A549 treated with AZD9567 at 1 μM for 4 hours (cell line): ENCODE data around the gene ZFYVE9. TPM values are rescaled to one million over a fixed set of nuclear protein-coding genes. Genes with fewer than 3 reads are reported as not detected.

Experiments
- total RNA-seq: library from RNA; stranded (reverse); fragments of 200-300 nt; extraction: Qiagen RNA extraction; gene quantifications from 5 replicates; pipeline ENCODE4 v1.2.3, GENCODE V29; 2022; ENCODE audit not compliant: insufficient read depth

The ZFYVE9 gene, protein sequence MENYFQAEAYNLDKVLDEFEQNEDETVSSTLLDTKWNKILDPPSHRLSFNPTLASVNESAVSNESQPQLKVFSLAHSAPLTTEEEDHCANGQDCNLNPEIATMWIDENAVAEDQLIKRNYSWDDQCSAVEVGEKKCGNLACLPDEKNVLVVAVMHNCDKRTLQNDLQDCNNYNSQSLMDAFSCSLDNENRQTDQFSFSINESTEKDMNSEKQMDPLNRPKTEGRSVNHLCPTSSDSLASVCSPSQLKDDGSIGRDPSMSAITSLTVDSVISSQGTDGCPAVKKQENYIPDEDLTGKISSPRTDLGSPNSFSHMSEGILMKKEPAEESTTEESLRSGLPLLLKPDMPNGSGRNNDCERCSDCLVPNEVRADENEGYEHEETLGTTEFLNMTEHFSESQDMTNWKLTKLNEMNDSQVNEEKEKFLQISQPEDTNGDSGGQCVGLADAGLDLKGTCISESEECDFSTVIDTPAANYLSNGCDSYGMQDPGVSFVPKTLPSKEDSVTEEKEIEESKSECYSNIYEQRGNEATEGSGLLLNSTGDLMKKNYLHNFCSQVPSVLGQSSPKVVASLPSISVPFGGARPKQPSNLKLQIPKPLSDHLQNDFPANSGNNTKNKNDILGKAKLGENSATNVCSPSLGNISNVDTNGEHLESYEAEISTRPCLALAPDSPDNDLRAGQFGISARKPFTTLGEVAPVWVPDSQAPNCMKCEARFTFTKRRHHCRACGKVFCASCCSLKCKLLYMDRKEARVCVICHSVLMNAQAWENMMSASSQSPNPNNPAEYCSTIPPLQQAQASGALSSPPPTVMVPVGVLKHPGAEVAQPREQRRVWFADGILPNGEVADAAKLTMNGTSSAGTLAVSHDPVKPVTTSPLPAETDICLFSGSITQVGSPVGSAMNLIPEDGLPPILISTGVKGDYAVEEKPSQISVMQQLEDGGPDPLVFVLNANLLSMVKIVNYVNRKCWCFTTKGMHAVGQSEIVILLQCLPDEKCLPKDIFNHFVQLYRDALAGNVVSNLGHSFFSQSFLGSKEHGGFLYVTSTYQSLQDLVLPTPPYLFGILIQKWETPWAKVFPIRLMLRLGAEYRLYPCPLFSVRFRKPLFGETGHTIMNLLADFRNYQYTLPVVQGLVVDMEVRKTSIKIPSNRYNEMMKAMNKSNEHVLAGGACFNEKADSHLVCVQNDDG (N-terminal part only)
- 6.9 to 11.3 TPM (median 7.3 TPM) in 5 replicates for total RNA-seq

DNA sequence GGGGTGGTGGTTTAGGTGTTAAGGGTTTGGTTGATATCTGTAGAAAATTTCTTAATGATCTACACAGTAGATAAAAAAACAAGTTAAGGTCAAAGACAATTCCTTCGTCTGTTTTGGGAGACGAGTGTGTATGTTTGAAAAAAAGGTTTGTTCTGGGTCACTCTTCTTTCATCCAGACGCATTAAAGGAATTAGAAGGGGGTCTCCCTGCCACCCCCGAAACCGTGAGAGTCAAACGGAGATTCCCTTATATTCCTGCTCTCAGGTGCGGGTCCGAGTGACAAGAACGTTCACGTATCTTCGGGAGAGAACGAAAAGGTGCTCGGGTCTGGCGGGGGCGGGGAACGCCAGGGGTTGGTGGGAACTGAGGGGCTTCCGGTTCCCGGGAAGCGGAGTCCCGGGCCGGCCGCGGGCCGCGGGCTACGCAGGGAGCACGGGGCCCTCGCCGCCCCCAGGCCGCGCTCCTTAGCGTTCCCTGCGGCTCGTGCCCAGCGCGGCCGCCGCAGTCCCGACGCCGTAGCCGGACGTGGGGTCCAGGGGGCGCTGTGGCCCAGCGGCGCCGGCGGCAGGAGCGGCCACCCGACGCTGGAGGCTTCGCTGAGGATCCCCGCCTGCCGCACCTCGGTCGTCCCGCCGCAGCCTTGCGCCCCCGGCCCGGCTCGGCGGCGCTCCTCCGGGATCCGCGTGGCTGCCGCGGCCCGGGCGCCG, at the start of gene ZFYVE9:
ZFYVE9 (plus strand) TSS at position 577 of the 707 bp plus-strand sequence. CDS start 91,118 bp downstream, outside the sequence.

DNA sequence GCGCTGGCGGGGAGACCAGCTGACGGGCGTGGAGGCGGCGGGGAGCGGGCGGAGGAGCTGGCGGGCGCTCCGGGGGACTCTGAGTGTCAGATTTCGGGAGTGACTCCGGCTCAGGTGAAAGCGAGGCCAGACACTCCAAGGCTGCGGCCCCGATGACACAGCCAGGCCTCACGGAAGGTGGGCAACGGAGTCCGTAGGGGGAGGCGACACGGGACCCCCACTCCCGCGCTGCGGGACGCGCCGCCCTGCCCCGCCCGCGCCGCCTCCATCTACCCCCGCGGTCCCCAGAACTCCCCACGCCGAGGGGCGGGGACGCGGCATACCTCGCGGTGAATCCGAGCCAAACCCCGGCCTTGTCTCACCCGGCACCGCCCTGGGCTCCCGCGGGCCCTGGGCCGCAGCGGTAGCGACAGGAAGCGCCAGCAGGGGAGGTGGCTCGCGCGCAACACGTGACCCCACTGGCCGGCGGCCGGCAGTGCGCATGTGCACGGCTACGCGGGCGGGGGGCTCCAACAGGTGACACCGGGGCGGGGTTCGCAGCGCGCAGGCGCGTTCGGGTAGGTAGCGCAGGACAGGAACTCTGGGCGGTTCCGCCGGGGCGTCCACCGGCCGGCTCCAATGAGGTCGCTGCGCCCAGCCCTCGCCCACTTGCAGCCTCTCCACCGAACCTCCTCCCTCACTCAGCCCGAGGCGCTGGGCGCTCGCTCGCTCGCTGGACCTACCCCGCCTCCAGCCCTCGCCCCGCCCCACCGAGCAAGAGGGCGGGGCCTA, 224.0 kb downstream of the ZFYVE9 start, which contains the start of gene CC2D1B:
CC2D1B (minus strand) TSS at position 460 of the 771 bp plus-strand sequence. CDS start 1,585 bp downstream, outside the sequence.

Other genes with a start within 250 kb of the ZFYVE9 start
- 5.0 to 9.2 TPM (median 5.1 TPM) in 5 replicates for gene RAB3B, start 151.4 kb upstream of the ZFYVE9 start, total RNA-seq
- gene KTI12, start 108.3 kb upstream of the ZFYVE9 start, total RNA-seq, result 15.7 to 19.4 TPM (median 17.7 TPM) in 5 replicates
- 37.8 to 39.4 TPM (median 38.1 TPM) in 5 replicates for gene TXNDC12, start 86.9 kb upstream of the ZFYVE9 start, total RNA-seq
- gene BTF3L4, start 85.8 kb upstream of the ZFYVE9 start, total RNA-seq, result 29.7 to 60.2 TPM (median 32.5 TPM) in 5 replicates
- gene CC2D1B, start 224.1 kb downstream of the ZFYVE9 start, total RNA-seq, result 17.3 to 20.0 TPM (median 19.0 TPM) in 5 replicates